SU-DHL-6 (cell line): Measurements from ENCODE around the gene NUDT4.
"Not testable (repeated sequence)": the region's sequence is repeated elsewhere in the genome, so short reads cannot be mapped to it uniquely, and the experiment has no call there.

Experiments used
- H2AFZ ChIP-seq: fragments of 200-600 bp; sonication (generic); 2 replicates; pipeline ENCODE4 v1.6.1; 2014; ENCODE audit warnings: low read depth, mild to moderate bottlenecking, moderate library complexity, mixed read lengths, antibody characterized with exemption, low read length; ENCODE audit not compliant: severe bottlenecking
- H3F3A ChIP-seq: fragments of 200-600 bp; shearing (Covaris generic); 2 replicates; pipeline ENCODE4 v1.6.0; 2016; ENCODE audit warnings: antibody characterized with exemption, mild to moderate bottlenecking; ENCODE audit not compliant: insufficient read depth
- H3K27ac ChIP-seq: fragments of 200-600 bp; sonication (generic); 2 replicates; pipeline ENCODE4 v1.5.1; 2016; ENCODE audit warnings: low read depth, mild to moderate bottlenecking, low read length, moderate library complexity, mixed read lengths
- H3K27me3 ChIP-seq: fragments of 200-600 bp; sonication (generic), shearing (Covaris generic); 2 replicates; pipeline ENCODE4 v1.6.0; 2014; ENCODE audit warnings: mild to moderate bottlenecking, low read length
- H3K36me3 ChIP-seq: fragments of 200-600 bp; sonication (generic); 2 replicates; pipeline ENCODE4 v1.6.1; 2014; ENCODE audit warnings: mild to moderate bottlenecking, low read length, mixed read lengths
- H3K4me2 ChIP-seq: fragments of 300-600, 200-600 bp; shearing (Covaris generic), sonication (generic); 2 replicates; pipeline ENCODE4 v1.6.0; 2014; ENCODE audit warnings: low read length, low read depth, mild to moderate bottlenecking; ENCODE audit not compliant: poor library complexity, severe bottlenecking
- H3K4me3 ChIP-seq: fragments of 200-600 bp; sonication (generic); 2 replicates; pipeline ENCODE4 v1.5.1; 2014; ENCODE audit warnings: antibody characterized with exemption, low read length, mild to moderate bottlenecking, mixed read lengths; ENCODE audit not compliant: insufficient read depth, poor library complexity, severe bottlenecking
- H3K79me2 ChIP-seq: fragments of 200-600 bp; sonication (generic); 2 replicates; pipeline ENCODE4 v1.6.1; 2014; ENCODE audit warnings: mild to moderate bottlenecking, low read length, moderate library complexity; ENCODE audit not compliant: insufficient read depth
- H3K9ac ChIP-seq: fragments of 200-600 bp; sonication (generic); 2 replicates; pipeline ENCODE4 v1.7.0; 2014; ENCODE audit warnings: mild to moderate bottlenecking, low read length
- H3K9me2 ChIP-seq: fragments of 200-600 bp; sonication (generic); replicated peaks from 2 replicates; pipeline ENCODE4 v1.6.1; 2014; ENCODE audit warnings: low read length; ENCODE audit not compliant: insufficient read depth
- H3K9me3 ChIP-seq: fragments of 200-600 bp; sonication (generic); 2 replicates; pipeline ENCODE4 v1.6.1; 2014; ENCODE audit warnings: low read length, mixed read lengths; ENCODE audit not compliant: insufficient read depth
- H4K20me1 ChIP-seq: fragments of 200-600 bp; sonication (generic); 2 replicates; pipeline ENCODE4 v1.6.1; 2014; ENCODE audit warnings: low read depth, mild to moderate bottlenecking, antibody characterized with exemption, low read length, moderate library complexity, mixed read lengths
- CTCF ChIP-seq: fragments of 200-600 bp; sonication (generic); IDR thresholded peaks from one replicate; pipeline ENCODE4 v1.5.1; 2017; ENCODE audit warnings: antibody characterized with exemption, mild to moderate bottlenecking, low read length, moderate library complexity; ENCODE audit not compliant: insufficient read depth, poor library complexity, severe bottlenecking
- EZH2phosphoT487 ChIP-seq: fragments of 200-600 bp; sonication (generic), shearing (Covaris generic); conservative IDR thresholded peaks from 2 replicates; pipeline ENCODE4 v1.6.1; 2018; ENCODE audit warnings: mild to moderate bottlenecking, antibody characterized with exemption, low read length, moderate library complexity, mixed read lengths

NUDT4 gene

GRCh38 chr12:93412396-93412795 is 34.7 kb downstream of the NUDT4 start:
- not testable (repeated sequence) for H2AFZ ChIP-seq, H3F3A ChIP-seq, H3K27ac ChIP-seq, H3K27me3 ChIP-seq, H3K9me3 ChIP-seq, H3K4me2 ChIP-seq, H3K9ac ChIP-seq, H3K9me2 ChIP-seq, H3K4me3 ChIP-seq
- Histone ChIP-seq H3K79me2 (peaks cover 74% of the 10 kb centered on the region), H4K20me1 (peaks cover 54% of the 10 kb centered on the region), H3K36me3 (peaks cover 16% of the 10 kb centered on the region; the same call in 1 of the 2 replicates)

GRCh38 chr12:93413064-93413463 is 35.3 kb downstream of the NUDT4 start:
- Histone ChIP-seq H3F3A (peaks cover 4% of the 10 kb centered on the region; the same call in 1 of the 2 replicates), H3K27ac (no peak overlapping the region), H3K27me3 (no peaks in the 10 kb centered on the region), H3K4me3 (no peak overlapping the region), H3K9me2 (no peaks in the 10 kb centered on the region), H3K9me3 (no peaks in the 10 kb centered on the region), H3K36me3 (peaks cover 16% of the 10 kb centered on the region; the same call in 1 of the 2 replicates), H4K20me1 (peaks cover 59% of the 10 kb centered on the region), H3K9ac (no peak overlapping the region), H2AFZ (no peak overlapping the region), H3K4me2 (no peak overlapping the region), H3K79me2 (peaks cover 81% of the 10 kb centered on the region)
- TF ChIP-seq EZH2phosphoT487 (no peak), CTCF (no peak)

- H3K79me2 ChIP-seq: peaks cover 99% of the 10 kb centered on the region
- H2AFZ ChIP-seq: no peak overlapping the region
- H3F3A ChIP-seq: peaks cover 19% of the 10 kb centered on the region; the same call in 1 of the 2 replicates
- H3K9me3 ChIP-seq: no peaks in the 10 kb centered on the region
- TF ChIP-seq CTCF (no peak), EZH2phosphoT487 (no peak)
- H3K27ac ChIP-seq: no peak overlapping the region
- H3K4me3 ChIP-seq: no peak overlapping the region
- H3K9ac ChIP-seq: no peak overlapping the region
- H3K9me2 ChIP-seq: no peaks in the 10 kb centered on the region
- H4K20me1 ChIP-seq: peaks cover 74% of the 10 kb centered on the region
- H3K27me3 ChIP-seq: no peaks in the 10 kb centered on the region
- H3K36me3 ChIP-seq: no peaks in the 10 kb centered on the region
- no peak overlapping the region for H3K4me2 ChIP-seq
These were observed 38.2 kb downstream of the NUDT4 start for GRCh38 chr12:93415723-93416464.

GRCh38 chr12:93417967-93418480 is 40.3 kb downstream of the NUDT4 start:
- Histone ChIP-seq H3K4me3 (no peak overlapping the region), H3K27ac (no peak overlapping the region), H3K9me2 (no peaks in the 10 kb centered on the region), H3K27me3 (no peaks in the 10 kb centered on the region), H3K79me2 (peaks cover 99% of the 10 kb centered on the region), H3K9me3 (no peaks in the 10 kb centered on the region), H2AFZ (no peak overlapping the region), H3F3A (peaks cover 21% of the 10 kb centered on the region; the same call in 1 of the 2 replicates), H3K9ac (no peak overlapping the region), H4K20me1 (peaks cover 74% of the 10 kb centered on the region), H3K4me2 (no peak overlapping the region), H3K36me3 (no peaks in the 10 kb centered on the region)
- TF ChIP-seq EZH2phosphoT487 (no peak), CTCF (no peak)
